ENCODE measurements around the gene PPP2R5C. TPM values are rescaled to one million over a fixed set of nuclear protein-coding genes. Genes with fewer than 3 reads are reported as not detected.

The PPP2R5C gene
- total RNA-seq, 1 experiment from 2014 or later = 89.9 TPM

GRCh38 chr14:101812071-101812470 lies 50.6 kb downstream of the PPP2R5C start:
- Mint-ChIP-seq H3K36me3 (0 out of 2 replicates have a peak, but pooled peaks cover 4% of the 10 kb centered on the region), H3K9me3 (no peaks in the 10 kb centered on the region), H3K27me3 (ENCODE audit: low read depth) (no peaks in the 10 kb centered on the region), H3K4me3 (peak overlapping the region; percentile 35; the same call in 1 of the 2 replicates), H3K4me1 (peaks cover 33% of the 10 kb centered on the region), H3K27ac (peak overlapping the region; percentile 81)
- ATAC-seq = peak; percentile 8
- no peak for DNase-seq (ENCODE audit: low spot score)
- ChIA-PET POLR2A (no interaction called here), CTCF (no interaction called here)
- TF ChIP-seq NR2C2 (CRISPR knock-in tag; IDR thresholded peaks at IDR 0.05) = no peak
- no peak for TF ChIP-seq ZNF219 (CRISPR knock-in tag; IDR thresholded peaks at IDR 0.05; ENCODE audit: borderline replicate concordance)
- no peak for TF ChIP-seq OVOL2 (CRISPR knock-in tag; IDR thresholded peaks at IDR 0.05; ENCODE audit: borderline replicate concordance)
- TF ChIP-seq, protein P1, sequence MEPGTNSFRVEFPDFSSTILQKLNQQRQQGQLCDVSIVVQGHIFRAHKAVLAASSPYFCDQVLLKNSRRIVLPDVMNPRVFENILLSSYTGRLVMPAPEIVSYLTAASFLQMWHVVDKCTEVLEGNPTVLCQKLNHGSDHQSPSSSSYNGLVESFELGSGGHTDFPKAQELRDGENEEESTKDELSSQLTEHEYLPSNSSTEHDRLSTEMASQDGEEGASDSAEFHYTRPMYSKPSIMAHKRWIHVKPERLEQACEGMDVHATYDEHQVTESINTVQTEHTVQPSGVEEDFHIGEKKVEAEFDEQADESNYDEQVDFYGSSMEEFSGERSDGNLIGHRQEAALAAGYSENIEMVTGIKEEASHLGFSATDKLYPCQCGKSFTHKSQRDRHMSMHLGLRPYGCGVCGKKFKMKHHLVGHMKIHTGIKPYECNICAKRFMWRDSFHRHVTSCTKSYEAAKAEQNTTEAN (CRISPR knock-in tag; IDR thresholded peaks at IDR 0.05) = no peak
- no peak for TF ChIP-seq ZMAT4 (CRISPR knock-in tag; IDR thresholded peaks at IDR 0.05)
- TF ChIP-seq NFE2L1 (CRISPR knock-in tag; IDR thresholded peaks at IDR 0.05) = no peak
- TF ChIP-seq NR1H2 (CRISPR knock-in tag; IDR thresholded peaks at IDR 0.05) = no peak
- TF ChIP-seq SMAD4 (CRISPR knock-in tag; IDR thresholded peaks at IDR 0.05) = no peak
- TF ChIP-seq HMGA2 (CRISPR knock-in tag; IDR thresholded peaks at IDR 0.05) = no peak
- TF ChIP-seq, protein P2, sequence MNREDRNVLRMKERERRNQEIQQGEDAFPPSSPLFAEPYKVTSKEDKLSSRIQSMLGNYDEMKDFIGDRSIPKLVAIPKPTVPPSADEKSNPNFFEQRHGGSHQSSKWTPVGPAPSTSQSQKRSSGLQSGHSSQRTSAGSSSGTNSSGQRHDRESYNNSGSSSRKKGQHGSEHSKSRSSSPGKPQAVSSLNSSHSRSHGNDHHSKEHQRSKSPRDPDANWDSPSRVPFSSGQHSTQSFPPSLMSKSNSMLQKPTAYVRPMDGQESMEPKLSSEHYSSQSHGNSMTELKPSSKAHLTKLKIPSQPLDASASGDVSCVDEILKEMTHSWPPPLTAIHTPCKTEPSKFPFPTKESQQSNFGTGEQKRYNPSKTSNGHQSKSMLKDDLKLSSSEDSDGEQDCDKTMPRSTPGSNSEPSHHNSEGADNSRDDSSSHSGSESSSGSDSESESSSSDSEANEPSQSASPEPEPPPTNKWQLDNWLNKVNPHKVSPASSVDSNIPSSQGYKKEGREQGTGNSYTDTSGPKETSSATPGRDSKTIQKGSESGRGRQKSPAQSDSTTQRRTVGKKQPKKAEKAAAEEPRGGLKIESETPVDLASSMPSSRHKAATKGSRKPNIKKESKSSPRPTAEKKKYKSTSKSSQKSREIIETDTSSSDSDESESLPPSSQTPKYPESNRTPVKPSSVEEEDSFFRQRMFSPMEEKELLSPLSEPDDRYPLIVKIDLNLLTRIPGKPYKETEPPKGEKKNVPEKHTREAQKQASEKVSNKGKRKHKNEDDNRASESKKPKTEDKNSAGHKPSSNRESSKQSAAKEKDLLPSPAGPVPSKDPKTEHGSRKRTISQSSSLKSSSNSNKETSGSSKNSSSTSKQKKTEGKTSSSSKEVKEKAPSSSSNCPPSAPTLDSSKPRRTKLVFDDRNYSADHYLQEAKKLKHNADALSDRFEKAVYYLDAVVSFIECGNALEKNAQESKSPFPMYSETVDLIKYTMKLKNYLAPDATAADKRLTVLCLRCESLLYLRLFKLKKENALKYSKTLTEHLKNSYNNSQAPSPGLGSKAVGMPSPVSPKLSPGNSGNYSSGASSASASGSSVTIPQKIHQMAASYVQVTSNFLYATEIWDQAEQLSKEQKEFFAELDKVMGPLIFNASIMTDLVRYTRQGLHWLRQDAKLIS (CRISPR knock-in tag; IDR thresholded peaks at IDR 0.05; ENCODE audit: borderline replicate concordance) = no peak
- no peak for TF ChIP-seq ZNF232 (CRISPR knock-in tag; IDR thresholded peaks at IDR 0.05)
- no peak for TF ChIP-seq ZNF263 (CRISPR knock-in tag; IDR thresholded peaks at IDR 0.05; ENCODE audit: low read depth)
- no peak for TF ChIP-seq USF1 (CRISPR knock-in tag; IDR thresholded peaks at IDR 0.05)
- no peak for TF ChIP-seq NFATC4 (CRISPR knock-in tag; IDR thresholded peaks at IDR 0.05)
- TF ChIP-seq ETV6 (CRISPR knock-in tag; IDR thresholded peaks at IDR 0.05) = no peak
- TF ChIP-seq JUN (CRISPR knock-in tag; IDR thresholded peaks at IDR 0.05) = no peak
- TF ChIP-seq FOXJ3 (CRISPR knock-in tag; IDR thresholded peaks at IDR 0.05; ENCODE audit: borderline replicate concordance) = no peak
- TF ChIP-seq ATF2 (CRISPR knock-in tag; IDR thresholded peaks at IDR 0.05; ENCODE audit: borderline replicate concordance, low read depth) = no peak

GRCh38 chr14:101813171-101813759 lies 51.8 kb downstream of the PPP2R5C start:
- Mint-ChIP-seq H3K27me3 (ENCODE audit: low read depth) (no peaks in the 10 kb centered on the region), H3K9me3 (no peaks in the 10 kb centered on the region), H3K36me3 (0 out of 2 replicates have a peak, but pooled peaks cover 4% of the 10 kb centered on the region), H3K4me3 (no peak overlapping the region), H3K27ac (no peak overlapping the region), H3K4me1 (peaks cover 26% of the 10 kb centered on the region)
- CTCF ChIA-PET = no interaction called here
- ATAC-seq (no peak), DNase-seq (ENCODE audit: low spot score) (no peak)
- POLR2A ChIA-PET = no interaction called here
- no peak for TF ChIP-seq ERG (CRISPR knock-in tag; IDR thresholded peaks at IDR 0.05)
- TF ChIP-seq MYBL2 (CRISPR knock-in tag; IDR thresholded peaks at IDR 0.05) = no peak
- no peak for TF ChIP-seq TCF7 (CRISPR knock-in tag; IDR thresholded peaks at IDR 0.05; ENCODE audit: low read depth)
- no peak for TF ChIP-seq JAZF1 (CRISPR knock-in tag; IDR thresholded peaks at IDR 0.05)
- TF ChIP-seq STAT6 (CRISPR knock-in tag; conservative IDR thresholded peaks at IDR 0.05; ENCODE audit: low read depth) = no peak

Data from WTC11 (cell line).